Stomach (tissue), 9 donors: ENCODE results near the gene PNCK. TPM values are rescaled to one million over a fixed set of nuclear protein-coding genes. Genes with fewer than 3 reads are reported as not detected.

Experiments
- DNase-seq, 2 donors: peaks; one replicate each; pipeline versions ENCODE4 v3.0.0 to v3.0.0-alpha.2; 2013 to 2019
- H3K27ac ChIP-seq, 5 donors: fragments of 200-600 bp in 4 of 5; sonication (generic) in 4 of 5; one replicate each; pipeline ENCODE4 v1.5.1; 2013 to 2019; ENCODE audit warnings: mild to moderate bottlenecking in 1 of 5, moderate library complexity in 1 of 5
- H3K27me3 ChIP-seq, 3 donors: fragments of 200-600 bp; sonication (generic); one replicate each; pipeline ENCODE4 v1.5.1; 2017 to 2019; ENCODE audit warnings: mixed run types in 1 of 3
- H3K36me3 ChIP-seq, 4 donors: fragments of 200-600 bp; sonication (generic); 1 replicate in 3 of 4; 2 replicates in 1 of 4; pipeline ENCODE4 v1.5.1; 2016 to 2019
- H3K4me1 ChIP-seq, 4 donors: fragments of 200-600 bp; sonication (generic); one replicate each; pipeline ENCODE4 v1.5.1; 2016 to 2019
- H3K4me3 ChIP-seq, 4 donors: fragments of 200-600 bp; sonication (generic) in 3 of 4; one replicate each; pipeline ENCODE4 v1.5.1; 2016 to 2019; ENCODE audit warnings: mild to moderate bottlenecking in 1 of 4
- H3K9me3 ChIP-seq, 4 donors: fragments of 200-600 bp; sonication (generic); one replicate each; pipeline ENCODE4 v1.5.1; 2016 to 2019
- EP300 ChIP-seq: sonication (generic); formaldehyde crosslinking; IDR thresholded peaks from one replicate; pipeline ENCODE4 v1.6.1; 2017; ENCODE audit warnings: antibody characterized with exemption
- POLR2A ChIP-seq, 4 donors: fragments of 450-650 bp; IDR thresholded peaks; one replicate each; pipeline ENCODE4 v1.6.1; 2016; ENCODE audit warnings: antibody characterized with exemption in 4 of 4, control low read depth in 2 of 4, mild to moderate bottlenecking in 1 of 4, moderate library complexity in 1 of 4
- POLR2AphosphoS5 ChIP-seq, 3 donors: sonication (generic); formaldehyde crosslinking; IDR thresholded peaks; one replicate each; pipeline ENCODE4 v1.6.1; 2016; ENCODE audit warnings: antibody characterized with exemption in 3 of 3
- WGBS, 5 donors: extraction: QIAGEN DNeasy Blood & Tissue Kit in 3 of 5; methylation state at CpG; one replicate each; pipeline versions ENCODE4 v1.1.5 to v1.1.7; 2013 to 2018; 5-methylcytosine and 5-hydroxymethylcytosine counted together
- intact Hi-C: fragments of 100-400 bp; cut with DNase I; formaldehyde crosslinking; loops from one replicate; pipeline ENCODE4 v1.15.1; 2023; ENCODE audit warnings: low total_unique reads
- polyA plus RNA-seq, 3 donors: library from polyadenylated mRNA; stranded (reverse); fragments of 200-250 nt; gene quantifications; one replicate each; pipeline ENCODE4 v1.2.3, GENCODE V29; 2013
- total RNA-seq, 5 donors: library from RNA; depleted of rRNA; stranded (reverse); fragments of >200 nt; gene quantifications; one replicate each; pipeline versions ENCODE4 v1.1.0 to v1.2.3, GENCODE V29; 2014 to 2016
- TF ChIP-seq, protein P1 (sequence below), 7 experiments: fragments of 450-650 bp in 4 of 7; fragments of 200-600 bp in 3 of 7; sonication (generic) in 3 of 7; IDR thresholded peaks; one replicate each; pipeline ENCODE4 v1.5.1; 2016 to 2019; ENCODE audit warnings: antibody characterized with exemption in 7 of 7, control low read depth in 2 of 7, mild to moderate bottlenecking in 1 of 7
- donor health status: healthy with polysubstance abuse.
- donor health status: Bipolar disorder and iron deficiency.
- donor health status: healthy.

The PNCK gene
- total and polyA plus RNA-seq, 8 donors, result 0.44 to 21.0 (median 8.3) TPM; not detected in 1

DNA sequence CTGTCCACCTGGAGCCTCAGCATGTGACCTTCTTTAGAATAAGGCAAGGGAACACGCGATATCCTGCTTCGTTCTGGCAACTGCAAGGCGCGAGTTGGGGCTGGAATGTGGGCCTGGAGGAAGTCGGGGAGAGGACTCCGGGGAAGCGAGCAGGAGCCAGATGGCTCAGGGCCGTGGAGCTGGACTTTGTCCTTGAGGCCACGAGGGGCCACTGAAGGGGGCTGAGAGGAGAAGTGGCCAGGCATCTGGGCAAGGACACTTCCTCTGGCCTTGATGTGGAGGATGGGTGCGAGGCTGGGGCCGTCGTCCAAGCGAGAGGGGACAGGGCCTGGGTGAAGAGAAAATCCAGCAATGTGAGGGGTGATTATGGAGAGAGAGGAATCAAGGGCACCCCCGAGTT lies 38.8 kb downstream of the PNCK start:
- intact Hi-C loops, result no loop called here
- H3K9me3 ChIP-seq, result peaks cover 0 to 27% (median 12%) of the 10 kb centered on the region in 4 donors
- H3K36me3 ChIP-seq, result no peaks in the 10 kb centered on the region
- H3K4me1 ChIP-seq, result no peaks in the 10 kb centered on the region
- TF ChIP-seq POLR2AphosphoS5 (IDR thresholded peaks at IDR 0.05), result no peak
- TF ChIP-seq, protein P1, sequence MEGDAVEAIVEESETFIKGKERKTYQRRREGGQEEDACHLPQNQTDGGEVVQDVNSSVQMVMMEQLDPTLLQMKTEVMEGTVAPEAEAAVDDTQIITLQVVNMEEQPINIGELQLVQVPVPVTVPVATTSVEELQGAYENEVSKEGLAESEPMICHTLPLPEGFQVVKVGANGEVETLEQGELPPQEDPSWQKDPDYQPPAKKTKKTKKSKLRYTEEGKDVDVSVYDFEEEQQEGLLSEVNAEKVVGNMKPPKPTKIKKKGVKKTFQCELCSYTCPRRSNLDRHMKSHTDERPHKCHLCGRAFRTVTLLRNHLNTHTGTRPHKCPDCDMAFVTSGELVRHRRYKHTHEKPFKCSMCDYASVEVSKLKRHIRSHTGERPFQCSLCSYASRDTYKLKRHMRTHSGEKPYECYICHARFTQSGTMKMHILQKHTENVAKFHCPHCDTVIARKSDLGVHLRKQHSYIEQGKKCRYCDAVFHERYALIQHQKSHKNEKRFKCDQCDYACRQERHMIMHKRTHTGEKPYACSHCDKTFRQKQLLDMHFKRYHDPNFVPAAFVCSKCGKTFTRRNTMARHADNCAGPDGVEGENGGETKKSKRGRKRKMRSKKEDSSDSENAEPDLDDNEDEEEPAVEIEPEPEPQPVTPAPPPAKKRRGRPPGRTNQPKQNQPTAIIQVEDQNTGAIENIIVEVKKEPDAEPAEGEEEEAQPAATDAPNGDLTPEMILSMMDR (IDR thresholded peaks at IDR 0.05), result no peak
- TF ChIP-seq POLR2A (IDR thresholded peaks at IDR 0.05), result no peak
- TF ChIP-seq EP300, result no peak
- H3K27ac ChIP-seq, result no peak overlapping the region
- DNase-seq, result peak in 1 of 2 donors; percentile 68
- 37 to 70% (median 46%) methylated on average over 12 to 15 of the region's 15 CpGs for WGBS, 5 donors
- H3K27me3 ChIP-seq, result peaks cover 0 to 15% (median 7%) of the 10 kb centered on the region in 3 donors
- H3K4me3 ChIP-seq, result no peak overlapping the region

DNA sequence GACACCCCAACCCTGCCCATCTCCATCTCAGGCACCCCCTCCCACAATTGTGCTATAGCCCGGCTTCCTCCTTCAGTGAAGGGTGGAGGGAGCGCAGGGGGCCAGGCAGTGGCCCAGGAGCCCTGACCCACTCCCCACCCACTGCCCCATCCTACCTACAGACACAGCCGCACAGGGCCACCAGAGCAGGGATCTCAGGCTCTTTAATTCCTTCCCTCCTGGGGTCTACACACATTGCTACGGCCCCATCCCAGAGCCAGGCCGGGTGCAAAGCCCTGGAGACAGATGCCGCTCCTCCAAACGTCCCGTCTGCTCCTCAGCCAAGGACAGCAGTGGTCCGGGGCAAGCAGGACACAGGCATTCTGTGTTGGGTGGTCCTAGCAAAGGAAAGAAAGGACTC lies 39.4 kb downstream of the PNCK start:
- Histone ChIP-seq H3K9me3 (peaks cover 0 to 30% (median 12%) of the 10 kb centered on the region in 4 donors), H3K27me3 (peaks cover 0 to 15% (median under 1%) of the 10 kb centered on the region in 3 donors), H3K36me3 (no peaks in the 10 kb centered on the region), H3K27ac (no peak overlapping the region), H3K4me1 (no peaks in the 10 kb centered on the region), H3K4me3 (no peak overlapping the region)
- intact Hi-C loops, result no loop called here
- WGBS, 5 donors, result 67 to 90% (median 86%) methylated on average over 7 to 9 of the region's 9 CpGs
- DNase-seq, result no peak
- TF ChIP-seq, protein P1 (IDR thresholded peaks at IDR 0.05), result no peak
- TF ChIP-seq POLR2AphosphoS5 (IDR thresholded peaks at IDR 0.05) (no peak), EP300 (no peak), POLR2A (IDR thresholded peaks at IDR 0.05) (no peak)

DNA sequence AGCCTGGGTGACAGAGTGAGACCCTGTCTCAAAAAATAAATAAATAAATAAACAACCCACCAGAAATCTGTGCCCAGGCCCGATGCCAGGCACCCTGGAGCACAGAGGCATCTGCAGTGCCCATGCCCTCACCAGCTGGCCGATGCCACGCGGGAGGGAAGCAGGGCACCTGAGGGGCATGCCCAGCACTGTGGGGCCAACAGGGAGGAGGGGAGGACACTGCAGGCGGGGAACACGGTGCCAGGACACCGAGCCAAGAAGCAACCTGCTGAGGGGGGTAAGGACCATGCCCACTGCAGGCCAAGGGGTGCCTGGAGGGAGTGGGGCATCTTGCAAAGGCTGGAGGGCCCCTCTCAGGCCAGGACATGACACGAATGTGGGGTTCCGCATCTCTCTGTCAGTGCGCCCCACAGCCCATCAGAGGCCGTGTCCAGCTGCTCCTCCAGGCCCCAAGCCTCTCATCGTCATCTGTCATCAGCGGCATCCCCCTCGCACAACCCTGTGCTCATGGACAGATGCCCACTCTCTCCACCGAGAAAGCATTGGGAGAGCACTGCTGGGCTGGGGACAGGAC lies 39.9 kb downstream of the PNCK start:
- H3K36me3 ChIP-seq, result no peaks in the 10 kb centered on the region
- H3K27me3 ChIP-seq, result peaks cover 0 to 15% (median 0%) of the 10 kb centered on the region in 3 donors
- H3K4me1 ChIP-seq, result no peaks in the 10 kb centered on the region
- no peak overlapping the region for H3K4me3 ChIP-seq
- no peak for DNase-seq
- H3K27ac ChIP-seq, result no peak overlapping the region
- WGBS, 5 donors, result 71 to 88% (median 79%) methylated on average over 6 to 15 of the region's 15 CpGs
- no peak for TF ChIP-seq EP300
- no peak for TF ChIP-seq POLR2AphosphoS5 (IDR thresholded peaks at IDR 0.05)
- no peak for TF ChIP-seq POLR2A (IDR thresholded peaks at IDR 0.05)
- TF ChIP-seq, protein P1 (IDR thresholded peaks at IDR 0.05), result no peak
- intact Hi-C loops, result no loop called here
- H3K9me3 ChIP-seq, result peaks cover 0 to 30% (median 12%) of the 10 kb centered on the region in 4 donors

DNA sequence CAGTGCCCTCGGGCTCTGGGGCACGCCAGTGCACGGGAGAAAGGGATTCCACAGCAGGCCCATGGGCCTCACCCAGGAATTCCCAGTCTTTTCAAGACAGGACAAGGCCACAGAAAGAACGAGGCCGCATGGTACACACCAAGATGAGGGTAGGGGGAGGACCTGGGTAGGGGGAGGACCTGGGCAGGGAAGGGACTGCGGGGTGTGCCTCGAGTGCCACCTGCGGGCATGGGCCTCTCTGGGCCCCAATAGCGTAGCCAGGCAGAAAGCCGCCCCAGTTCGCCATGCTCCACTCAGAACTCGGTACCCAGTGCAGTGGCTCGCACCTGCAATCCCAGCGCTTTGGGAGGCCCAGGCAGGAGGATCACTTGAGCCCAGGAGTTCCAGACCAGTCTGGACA lies 40.6 kb downstream of the PNCK start:
- no peak for DNase-seq
- TF ChIP-seq, protein P1 (IDR thresholded peaks at IDR 0.05), result no peak
- TF ChIP-seq POLR2A (IDR thresholded peaks at IDR 0.05), result no peak
- TF ChIP-seq POLR2AphosphoS5 (IDR thresholded peaks at IDR 0.05), result no peak
- TF ChIP-seq EP300, result no peak
- H3K9me3 ChIP-seq, result peaks cover 0 to 30% (median 12%) of the 10 kb centered on the region in 4 donors
- peaks cover 0 to 15% (median 0%) of the 10 kb centered on the region in 3 donors for H3K27me3 ChIP-seq
- no peak overlapping the region for H3K27ac ChIP-seq
- no peak overlapping the region for H3K4me3 ChIP-seq
- 89 to 98% (median 94%) methylated on average over 7 to 14 of the region's 14 CpGs for WGBS, 5 donors
- H3K4me1 ChIP-seq, result no peaks in the 10 kb centered on the region
- intact Hi-C loops, result no loop called here
- H3K36me3 ChIP-seq, result no peaks in the 10 kb centered on the region
